HEK293 (cell line): Measurements from ENCODE around the gene NLRP1.

Experiments
- ZNF560 ChIP-seq: fragments of 450-650 bp; formaldehyde crosslinking; IDR thresholded peaks from 2 replicates; pipeline ENCODE4 v1.5.1; 2017; ENCODE audit warnings: missing biosample characterization, missing genetic modification characterization, borderline replicate concordance
- TF ChIP-seq, protein P1 (sequence below): fragments of 450-650 bp; formaldehyde crosslinking; IDR thresholded peaks from 2 replicates; pipeline ENCODE4 v1.5.1; 2016; ENCODE audit warnings: missing biosample characterization, missing genetic modification characterization
- TF ChIP-seq, protein P2 (sequence below): fragments of 450-650 bp; formaldehyde crosslinking; IDR thresholded peaks from 2 replicates; pipeline ENCODE4 v1.5.1; 2016; ENCODE audit warnings: missing biosample characterization, missing genetic modification characterization
- TF ChIP-seq, protein P3 (sequence below): fragments of 450-650 bp; formaldehyde crosslinking; IDR thresholded peaks from 2 replicates; pipeline ENCODE4 v1.5.1; 2016; ENCODE audit warnings: missing biosample characterization, missing genetic modification characterization

DNA sequence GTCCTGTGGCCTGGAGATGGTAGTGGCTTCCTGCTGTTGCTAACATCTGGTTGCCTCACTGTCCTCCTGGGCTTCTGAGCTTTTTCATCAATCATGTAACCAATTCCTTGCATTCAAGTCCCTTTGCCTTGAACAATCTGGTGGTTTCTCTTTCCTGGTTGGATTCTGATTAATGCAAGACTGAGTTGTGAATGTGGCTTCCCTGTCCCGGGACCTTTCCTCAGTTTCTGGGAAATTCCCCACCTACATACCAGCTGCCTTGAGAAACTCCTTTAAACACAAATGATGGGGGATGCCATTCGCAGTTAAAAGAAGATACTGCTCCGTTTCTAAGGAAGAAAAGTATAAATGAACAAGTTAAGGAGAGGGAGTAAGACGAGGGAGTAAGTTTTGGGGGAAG is 39.9 kb upstream of the NLRP1 start:
- TF ChIP-seq, protein P1, sequence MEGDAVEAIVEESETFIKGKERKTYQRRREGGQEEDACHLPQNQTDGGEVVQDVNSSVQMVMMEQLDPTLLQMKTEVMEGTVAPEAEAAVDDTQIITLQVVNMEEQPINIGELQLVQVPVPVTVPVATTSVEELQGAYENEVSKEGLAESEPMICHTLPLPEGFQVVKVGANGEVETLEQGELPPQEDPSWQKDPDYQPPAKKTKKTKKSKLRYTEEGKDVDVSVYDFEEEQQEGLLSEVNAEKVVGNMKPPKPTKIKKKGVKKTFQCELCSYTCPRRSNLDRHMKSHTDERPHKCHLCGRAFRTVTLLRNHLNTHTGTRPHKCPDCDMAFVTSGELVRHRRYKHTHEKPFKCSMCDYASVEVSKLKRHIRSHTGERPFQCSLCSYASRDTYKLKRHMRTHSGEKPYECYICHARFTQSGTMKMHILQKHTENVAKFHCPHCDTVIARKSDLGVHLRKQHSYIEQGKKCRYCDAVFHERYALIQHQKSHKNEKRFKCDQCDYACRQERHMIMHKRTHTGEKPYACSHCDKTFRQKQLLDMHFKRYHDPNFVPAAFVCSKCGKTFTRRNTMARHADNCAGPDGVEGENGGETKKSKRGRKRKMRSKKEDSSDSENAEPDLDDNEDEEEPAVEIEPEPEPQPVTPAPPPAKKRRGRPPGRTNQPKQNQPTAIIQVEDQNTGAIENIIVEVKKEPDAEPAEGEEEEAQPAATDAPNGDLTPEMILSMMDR (tag by site-specific recombination), result no peak
- TF ChIP-seq, protein P2, sequence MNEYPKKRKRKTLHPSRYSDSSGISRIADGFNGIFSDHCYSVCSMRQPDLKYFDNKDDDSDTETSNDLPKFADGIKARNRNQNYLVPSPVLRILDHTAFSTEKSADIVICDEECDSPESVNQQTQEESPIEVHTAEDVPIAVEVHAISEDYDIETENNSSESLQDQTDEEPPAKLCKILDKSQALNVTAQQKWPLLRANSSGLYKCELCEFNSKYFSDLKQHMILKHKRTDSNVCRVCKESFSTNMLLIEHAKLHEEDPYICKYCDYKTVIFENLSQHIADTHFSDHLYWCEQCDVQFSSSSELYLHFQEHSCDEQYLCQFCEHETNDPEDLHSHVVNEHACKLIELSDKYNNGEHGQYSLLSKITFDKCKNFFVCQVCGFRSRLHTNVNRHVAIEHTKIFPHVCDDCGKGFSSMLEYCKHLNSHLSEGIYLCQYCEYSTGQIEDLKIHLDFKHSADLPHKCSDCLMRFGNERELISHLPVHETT, result no peak
- TF ChIP-seq, protein P3, sequence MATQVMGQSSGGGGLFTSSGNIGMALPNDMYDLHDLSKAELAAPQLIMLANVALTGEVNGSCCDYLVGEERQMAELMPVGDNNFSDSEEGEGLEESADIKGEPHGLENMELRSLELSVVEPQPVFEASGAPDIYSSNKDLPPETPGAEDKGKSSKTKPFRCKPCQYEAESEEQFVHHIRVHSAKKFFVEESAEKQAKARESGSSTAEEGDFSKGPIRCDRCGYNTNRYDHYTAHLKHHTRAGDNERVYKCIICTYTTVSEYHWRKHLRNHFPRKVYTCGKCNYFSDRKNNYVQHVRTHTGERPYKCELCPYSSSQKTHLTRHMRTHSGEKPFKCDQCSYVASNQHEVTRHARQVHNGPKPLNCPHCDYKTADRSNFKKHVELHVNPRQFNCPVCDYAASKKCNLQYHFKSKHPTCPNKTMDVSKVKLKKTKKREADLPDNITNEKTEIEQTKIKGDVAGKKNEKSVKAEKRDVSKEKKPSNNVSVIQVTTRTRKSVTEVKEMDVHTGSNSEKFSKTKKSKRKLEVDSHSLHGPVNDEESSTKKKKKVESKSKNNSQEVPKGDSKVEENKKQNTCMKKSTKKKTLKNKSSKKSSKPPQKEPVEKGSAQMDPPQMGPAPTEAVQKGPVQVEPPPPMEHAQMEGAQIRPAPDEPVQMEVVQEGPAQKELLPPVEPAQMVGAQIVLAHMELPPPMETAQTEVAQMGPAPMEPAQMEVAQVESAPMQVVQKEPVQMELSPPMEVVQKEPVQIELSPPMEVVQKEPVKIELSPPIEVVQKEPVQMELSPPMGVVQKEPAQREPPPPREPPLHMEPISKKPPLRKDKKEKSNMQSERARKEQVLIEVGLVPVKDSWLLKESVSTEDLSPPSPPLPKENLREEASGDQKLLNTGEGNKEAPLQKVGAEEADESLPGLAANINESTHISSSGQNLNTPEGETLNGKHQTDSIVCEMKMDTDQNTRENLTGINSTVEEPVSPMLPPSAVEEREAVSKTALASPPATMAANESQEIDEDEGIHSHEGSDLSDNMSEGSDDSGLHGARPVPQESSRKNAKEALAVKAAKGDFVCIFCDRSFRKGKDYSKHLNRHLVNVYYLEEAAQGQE (tag by site-specific recombination), result no peak
- TF ChIP-seq ZNF560 (tag by site-specific recombination), result no peak
